GM23248 (cell line): Measurements from ENCODE around the gene GRAMD1B. TPM values are rescaled to one million over a fixed set of nuclear protein-coding genes. Genes with fewer than 3 reads are reported as not detected.

Experiments
- DNase-seq: peaks from one replicate; pipeline ENCODE4 v3.0.0-alpha.2; 2015
- H2AFZ ChIP-seq: fragments of 200-600 bp; sonication (generic); 2 replicates; pipeline ENCODE4 v1.6.1; 2016; ENCODE audit warnings: antibody characterized with exemption
- H3F3A ChIP-seq: fragments of 200-600 bp; sonication (generic); 2 replicates; pipeline ENCODE4 v1.6.1; 2016; ENCODE audit warnings: mild to moderate bottlenecking, antibody characterized with exemption, mixed run types; ENCODE audit not compliant: insufficient read depth
- H3K27ac ChIP-seq: fragments of 200-600 bp; sonication (generic); 2 replicates; pipeline ENCODE4 v1.5.1; 2016; ENCODE audit warnings: mild to moderate bottlenecking
- H3K27me3 ChIP-seq: fragments of 200-600 bp; sonication (generic); replicated peaks from 2 replicates; pipeline ENCODE4 v1.6.1; 2016; ENCODE audit warnings: mild to moderate bottlenecking; ENCODE audit not compliant: insufficient read depth
- H3K36me3 ChIP-seq: fragments of 200-600 bp; sonication (generic); 2 replicates; pipeline ENCODE4 v1.6.1; 2016; ENCODE audit warnings: low read depth, mild to moderate bottlenecking
- H3K4me1 ChIP-seq: fragments of 200-600 bp; sonication (generic); 2 replicates; pipeline ENCODE4 v1.6.1; 2016; ENCODE audit warnings: mild to moderate bottlenecking; ENCODE audit not compliant: insufficient read depth
- H3K4me2 ChIP-seq: fragments of 200-600 bp; sonication (generic); one replicate; pipeline ENCODE4 v1.6.1; 2016; ENCODE audit warnings: mild to moderate bottlenecking; ENCODE audit not compliant: unreplicated experiment
- H3K4me3 ChIP-seq: fragments of 200-600 bp; sonication (generic); 2 replicates; pipeline ENCODE4 v1.5.1; 2016; ENCODE audit warnings: mild to moderate bottlenecking
- H3K79me2 ChIP-seq: fragments of 200-600 bp; sonication (generic); 2 replicates; pipeline ENCODE4 v1.6.1; 2016; ENCODE audit warnings: mild to moderate bottlenecking; ENCODE audit not compliant: insufficient read depth
- H3K9ac ChIP-seq: fragments of 200-600 bp; sonication (generic); 2 replicates; pipeline ENCODE4 v1.6.1; 2016; ENCODE audit warnings: mild to moderate bottlenecking
- H3K9me2 ChIP-seq: fragments of 200-600 bp; sonication (generic); 2 replicates; pipeline ENCODE4 v1.6.1; 2016; ENCODE audit warnings: mixed run types, mild to moderate bottlenecking, moderate library complexity; ENCODE audit not compliant: insufficient read depth
- H3K9me3 ChIP-seq: fragments of 200-600 bp; sonication (generic); one replicate; pipeline ENCODE4 v1.6.1; 2017; ENCODE audit warnings: low read depth
- H4K20me1 ChIP-seq: fragments of 200-600 bp; sonication (generic); 2 replicates; pipeline ENCODE4 v1.6.0; 2016; ENCODE audit not compliant: insufficient read depth
- EZH2 ChIP-seq: fragments of 200-600 bp; sonication (generic); IDR thresholded peaks from 2 replicates; pipeline ENCODE4 v1.6.1; 2018; ENCODE audit warnings: antibody characterized with exemption, mild to moderate bottlenecking; ENCODE audit not compliant: insufficient read depth, poor library complexity, severe bottlenecking
- EZH2phosphoT487 ChIP-seq: fragments of 200-600 bp; sonication (generic); IDR thresholded peaks from 2 replicates; pipeline ENCODE4 v1.6.1; 2018; ENCODE audit warnings: antibody characterized with exemption, moderate library complexity, mild to moderate bottlenecking, low read depth; ENCODE audit not compliant: insufficient read depth
- WGBS, 2 experiments: methylation state at CpG; one replicate each; pipeline ENCODE4 v1.1.6; 2015 to 2017; ENCODE audit warnings: low lambda C conversion rate in 2 of 2, low coverage in 1 of 2; ENCODE audit errors: missing lambda C conversion rate in 2 of 2; 5-methylcytosine and 5-hydroxymethylcytosine counted together
- in situ Hi-C: fragments of 300-500 bp; cut with MboI; formaldehyde crosslinking; loops from 2 replicates; pipeline ENCODE4 v1.15.0; 2020
- polyA plus RNA-seq: library from polyadenylated mRNA; unstranded; fragments of >200 nt; fragmentation: Nextera tagmentation; extraction: Ambion mirVana; gene quantifications from 2 replicates; pipeline ENCODE4 v1.2.1, GENCODE V29; 2016
- total RNA-seq: library from RNA; depleted of rRNA; stranded (reverse); fragments of >200 nt; shearing (Covaris generic); gene quantifications from 2 replicates; pipeline ENCODE4 v1.2.3, GENCODE V29; 2014

The GRAMD1B gene
- total and polyA plus RNA-seq, 2 experiments from 2014 or later, result 4.1 to 14.8 TPM

- H3K79me2 ChIP-seq, result no peaks in the 10 kb centered on the region
- no peaks in the 10 kb centered on the region for H3F3A ChIP-seq
- H3K9ac ChIP-seq, result no peak overlapping the region
- no peak overlapping the region for H2AFZ ChIP-seq
- no peak overlapping the region for H3K4me3 ChIP-seq
- in situ Hi-C loops, result loop anchor here (5.0 kb wide), 1 partner anchor 69 kb away; no protein-coding TSS in a partner anchor
- no peaks in the 10 kb centered on the region for H3K36me3 ChIP-seq
- WGBS, 2 experiments, result 60 to 62% methylated on average over 7 of the region's 7 CpGs
- H3K27me3 ChIP-seq, result no peaks in the 10 kb centered on the region
- H3K9me2 ChIP-seq, result no peaks in the 10 kb centered on the region
- TF ChIP-seq EZH2, result no peak
- TF ChIP-seq EZH2phosphoT487, result no peak
- H4K20me1 ChIP-seq, result no peaks in the 10 kb centered on the region
- H3K4me2 ChIP-seq, result no peak overlapping the region
- H3K4me1 ChIP-seq, result no peaks in the 10 kb centered on the region
- H3K27ac ChIP-seq, result no peak overlapping the region
- no peaks in the 10 kb centered on the region for H3K9me3 ChIP-seq
- no peak for DNase-seq
These were observed 22.0 kb upstream of the GRAMD1B start for GRCh38 chr11:123407996-123408597.

DNA sequence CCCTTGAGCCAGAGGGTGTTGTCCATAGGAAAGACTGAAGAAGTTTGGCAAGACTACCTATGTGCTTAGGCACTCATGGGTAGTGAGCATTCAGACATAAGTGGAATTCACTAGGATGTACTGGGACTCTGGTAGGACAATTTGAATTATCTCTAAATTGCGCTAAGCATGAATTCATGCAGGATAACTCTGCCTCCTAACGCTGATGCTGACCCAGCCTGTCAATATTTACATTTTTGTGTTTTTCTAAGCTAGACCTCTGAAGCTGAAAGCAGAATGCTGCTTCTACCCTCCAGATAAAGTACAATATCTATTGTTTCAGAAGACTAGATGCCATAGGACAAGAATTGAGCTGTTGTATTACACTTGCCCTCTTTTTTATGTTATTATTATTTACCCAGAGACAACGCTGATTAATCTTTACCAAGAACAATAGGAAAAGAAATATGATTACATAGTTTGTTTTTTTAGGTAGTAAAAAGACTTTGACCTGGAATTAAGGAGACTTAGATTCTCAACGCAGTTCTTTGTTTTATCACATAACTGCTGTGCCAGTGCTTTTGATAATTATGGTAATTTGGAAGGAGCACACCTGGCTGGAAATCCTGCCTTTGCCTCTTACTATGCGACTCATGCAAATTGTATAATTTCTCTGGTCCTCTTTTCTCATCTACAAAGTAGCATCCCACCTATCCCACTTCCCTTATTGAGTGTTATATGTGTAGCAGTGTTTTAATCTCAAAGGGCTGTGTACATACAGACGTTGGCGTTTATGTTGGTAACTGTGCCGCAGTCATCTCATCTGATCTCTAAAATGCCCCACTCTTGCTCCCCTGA is 21.2 kb upstream of the GRAMD1B start:
- in situ Hi-C loops, result loop anchor here (5.0 kb wide), 1 partner anchor 68 kb away; no protein-coding TSS in a partner anchor
- Histone ChIP-seq H3F3A (no peaks in the 10 kb centered on the region), H3K79me2 (no peaks in the 10 kb centered on the region), H3K36me3 (no peaks in the 10 kb centered on the region), H3K27me3 (no peaks in the 10 kb centered on the region), H3K27ac (no peak overlapping the region), H3K4me3 (no peak overlapping the region), H3K4me1 (no peaks in the 10 kb centered on the region), H2AFZ (no peak overlapping the region), H3K4me2 (no peak overlapping the region), H3K9me2 (no peaks in the 10 kb centered on the region), H3K9ac (no peak overlapping the region), H3K9me3 (no peaks in the 10 kb centered on the region), H4K20me1 (no peaks in the 10 kb centered on the region)
- TF ChIP-seq EZH2phosphoT487 (no peak), EZH2 (no peak)
- WGBS, 2 experiments, result 80 to 82% methylated on average over 8 of the region's 8 CpGs
- no peak for DNase-seq

DNA sequence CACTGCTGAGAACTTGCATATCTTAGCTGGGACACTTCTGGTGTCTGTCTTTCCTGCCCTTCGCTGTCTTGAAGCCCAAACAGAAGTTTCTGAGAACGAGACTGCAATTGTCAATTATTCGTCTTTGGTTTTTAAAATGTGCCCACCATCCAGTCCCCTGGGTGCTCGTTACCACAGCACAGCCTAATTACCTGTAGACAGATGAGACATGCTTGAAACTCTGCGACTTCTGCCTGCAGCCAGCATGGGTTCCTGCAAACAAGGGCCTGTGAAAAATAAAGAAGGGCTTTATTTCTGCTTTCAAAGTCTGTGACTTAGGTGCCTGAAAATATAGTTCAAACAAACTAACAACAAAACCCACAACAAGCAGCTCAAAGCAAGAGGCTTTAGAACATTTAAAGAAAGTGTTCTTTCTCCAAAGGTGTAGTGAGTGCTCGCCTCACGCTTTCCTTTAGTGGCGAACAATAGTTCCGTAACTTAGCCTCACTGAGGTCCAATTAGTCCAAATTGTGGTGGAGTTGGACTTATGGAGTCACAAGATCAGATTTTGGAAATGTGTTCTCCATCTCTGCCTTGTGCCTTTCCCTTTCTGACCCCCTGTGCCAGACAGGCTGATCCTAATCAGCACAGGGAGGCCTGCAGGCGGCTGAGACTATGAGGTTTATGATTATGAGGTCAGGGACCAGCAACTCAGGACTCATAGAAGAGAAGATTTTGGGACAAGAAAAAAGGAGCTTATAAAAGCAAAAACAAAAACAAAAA is 20.4 kb upstream of the GRAMD1B start:
- Histone ChIP-seq H3F3A (no peaks in the 10 kb centered on the region), H3K4me2 (no peak overlapping the region), H3K4me3 (no peak overlapping the region), H2AFZ (no peak overlapping the region), H3K9me2 (no peaks in the 10 kb centered on the region), H3K36me3 (no peaks in the 10 kb centered on the region), H3K4me1 (no peaks in the 10 kb centered on the region), H4K20me1 (no peaks in the 10 kb centered on the region), H3K27ac (no peak overlapping the region), H3K79me2 (no peaks in the 10 kb centered on the region), H3K9ac (no peak overlapping the region), H3K9me3 (no peaks in the 10 kb centered on the region), H3K27me3 (no peaks in the 10 kb centered on the region)
- no peak for TF ChIP-seq EZH2phosphoT487
- no peak for TF ChIP-seq EZH2
- in situ Hi-C loops, result loop anchor here (5.0 kb wide), 1 partner anchor 68 kb away; no protein-coding TSS in a partner anchor
- no peak for DNase-seq
- 88 to 91% methylated on average over 10 of the region's 10 CpGs for WGBS, 2 experiments

DNA sequence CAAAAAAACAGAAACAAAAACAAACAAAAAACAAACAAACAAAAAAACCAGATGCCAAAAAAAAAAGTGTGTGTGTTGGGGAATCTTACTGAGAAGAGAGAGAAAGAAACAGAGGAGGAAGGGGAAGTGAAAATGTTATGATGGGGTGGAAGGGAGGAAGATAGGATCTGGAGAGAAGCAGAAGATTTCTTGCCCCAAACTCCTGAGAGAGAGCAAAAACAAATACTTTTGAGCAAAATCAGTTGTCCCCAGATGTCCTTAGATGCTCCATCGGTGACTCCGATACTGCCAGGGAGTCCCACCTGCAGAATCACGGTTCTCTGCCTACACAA is 19.9 kb upstream of the GRAMD1B start:
- no peak overlapping the region for H3K4me2 ChIP-seq
- H2AFZ ChIP-seq, result no peak overlapping the region
- H3K36me3 ChIP-seq, result no peaks in the 10 kb centered on the region
- no peak overlapping the region for H3K9ac ChIP-seq
- no peak overlapping the region for H3K27ac ChIP-seq
- no peaks in the 10 kb centered on the region for H4K20me1 ChIP-seq
- H3K79me2 ChIP-seq, result no peaks in the 10 kb centered on the region
- H3F3A ChIP-seq, result no peaks in the 10 kb centered on the region
- no peak for TF ChIP-seq EZH2phosphoT487
- TF ChIP-seq EZH2, result no peak
- in situ Hi-C loops, result no loop called here
- no peaks in the 10 kb centered on the region for H3K27me3 ChIP-seq
- no peak overlapping the region for H3K4me3 ChIP-seq
- DNase-seq, result no peak
- no peaks in the 10 kb centered on the region for H3K4me1 ChIP-seq
- 93 to 100% methylated on average over 3 of the region's 3 CpGs for WGBS, 2 experiments
- no peaks in the 10 kb centered on the region for H3K9me2 ChIP-seq
- H3K9me3 ChIP-seq, result no peaks in the 10 kb centered on the region
